HG02623 (cell line): ENCODE data around the gene FICD.

Source experiments
- ATAC-seq: cut with Tn5 transposase; IDR thresholded peaks from one replicate; pipeline ENCODE4 v1.9.1; 2021; ENCODE audit warnings: moderate library complexity; ENCODE audit not compliant: unreplicated experiment

Gene FICD

DNA sequence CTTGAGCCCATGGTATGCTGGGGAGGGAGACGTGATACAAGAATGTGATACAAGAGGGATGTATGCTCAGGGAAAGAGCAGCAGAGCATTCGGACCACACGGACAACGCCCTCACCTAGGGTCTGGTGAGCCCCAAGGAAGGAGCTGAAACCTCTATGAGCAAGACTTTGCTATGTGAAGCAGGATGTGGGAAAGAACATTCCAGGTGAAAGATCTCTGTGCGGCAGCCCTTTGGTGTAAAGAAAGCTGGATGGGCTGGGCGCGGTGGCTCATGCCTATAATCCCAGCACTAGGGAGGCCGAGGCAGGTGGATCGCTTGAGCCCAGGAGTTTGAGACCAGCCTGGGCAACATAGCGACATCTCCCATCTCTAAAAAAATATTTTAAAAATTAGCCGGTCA is 16.9 kb upstream of the FICD start:
- ATAC-seq = no peak

DNA sequence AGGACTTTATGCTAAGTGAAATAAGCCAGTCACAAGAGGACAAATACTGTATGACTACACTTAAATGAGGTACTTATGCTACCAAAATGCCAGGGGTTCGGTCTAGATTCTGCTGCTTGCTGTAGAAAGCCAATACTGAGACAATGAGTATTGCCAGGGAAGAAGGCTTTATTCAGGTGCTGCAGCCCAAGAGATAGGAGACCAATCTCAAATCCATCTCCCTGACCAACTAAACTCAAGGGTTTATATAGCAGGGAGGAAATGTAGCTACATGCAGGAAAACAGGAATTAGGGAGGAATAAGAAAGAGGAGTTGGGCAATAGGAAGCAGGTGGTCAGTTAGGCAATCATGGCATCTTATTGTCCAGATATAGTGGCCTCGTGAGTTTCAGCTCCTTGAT is 12.2 kb upstream of the FICD start:
- ATAC-seq = no peak

DNA sequence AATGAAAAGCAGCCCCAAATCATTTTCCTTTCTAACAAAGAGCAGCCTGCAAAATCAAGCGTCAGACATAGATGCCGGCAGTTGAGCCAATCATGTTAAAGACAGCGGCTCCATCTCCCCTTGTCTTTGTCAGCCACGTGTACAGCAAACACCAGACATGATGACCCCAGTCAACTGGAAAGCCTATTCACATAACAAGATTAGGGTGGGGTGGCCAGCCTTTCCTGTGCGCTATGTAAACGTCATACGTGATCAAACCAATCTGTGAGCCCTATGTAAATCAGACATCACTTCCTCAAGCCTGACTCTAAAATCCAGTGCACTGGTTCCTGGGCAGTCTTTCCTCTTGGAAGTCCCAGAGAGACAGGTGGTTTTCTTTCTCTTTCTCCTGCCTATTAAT is 9.9 kb upstream of the FICD start:
- no peak for ATAC-seq

DNA sequence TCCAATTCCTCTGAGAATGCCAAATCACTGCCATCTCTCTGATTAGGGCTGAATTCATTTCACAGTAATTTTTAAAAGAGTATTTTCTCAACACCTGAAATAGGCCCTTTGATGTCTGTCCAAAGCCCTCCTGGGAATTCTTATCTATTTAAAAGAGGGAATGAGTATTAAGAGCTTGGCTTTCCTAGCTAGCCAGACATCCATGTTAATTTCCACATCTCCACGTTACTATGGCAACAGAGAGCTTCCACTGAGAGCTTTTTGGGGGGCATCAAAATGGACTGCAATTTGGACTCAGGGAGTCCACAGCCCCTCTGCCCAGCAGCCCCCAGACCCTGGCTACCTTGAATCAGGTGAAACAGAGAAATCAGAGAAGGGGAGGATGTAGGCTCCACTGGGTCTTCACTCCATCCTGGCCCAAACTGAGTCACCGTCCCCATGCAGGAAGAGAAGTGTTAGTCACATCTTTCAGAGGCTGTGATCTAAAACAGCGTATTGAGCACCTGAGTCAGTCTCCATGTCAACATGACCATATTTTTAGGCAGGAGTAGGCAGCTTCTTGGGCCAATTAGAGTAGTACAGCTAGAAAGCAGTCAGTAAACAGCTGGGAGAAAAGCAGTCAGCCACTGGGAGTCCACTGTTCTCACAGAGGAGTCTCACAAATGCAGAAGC is 7.0 kb upstream of the FICD start:
- no peak for ATAC-seq

DNA sequence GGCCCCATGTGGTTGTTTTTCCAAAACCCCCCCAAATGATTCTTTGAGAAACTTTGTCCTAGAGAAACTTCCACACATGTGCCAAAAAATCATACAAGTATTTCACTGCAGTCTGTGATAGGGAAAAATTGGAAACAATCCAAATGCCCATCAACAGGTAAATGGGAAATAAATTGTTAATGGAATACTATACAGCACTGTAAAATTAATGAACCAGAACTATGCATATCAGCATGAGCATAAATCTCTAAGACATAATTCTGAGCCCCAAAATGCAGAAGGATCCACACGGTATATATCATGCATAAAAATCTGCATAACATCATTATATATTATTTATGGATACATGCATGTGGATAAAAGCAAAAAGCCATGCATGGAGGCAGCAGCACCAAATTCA is 5.3 kb upstream of the FICD start:
- no peak for ATAC-seq

GRCh38 chr12:108510836-108511235 is 4.2 kb upstream of the FICD start:
- no peak for ATAC-seq

DNA sequence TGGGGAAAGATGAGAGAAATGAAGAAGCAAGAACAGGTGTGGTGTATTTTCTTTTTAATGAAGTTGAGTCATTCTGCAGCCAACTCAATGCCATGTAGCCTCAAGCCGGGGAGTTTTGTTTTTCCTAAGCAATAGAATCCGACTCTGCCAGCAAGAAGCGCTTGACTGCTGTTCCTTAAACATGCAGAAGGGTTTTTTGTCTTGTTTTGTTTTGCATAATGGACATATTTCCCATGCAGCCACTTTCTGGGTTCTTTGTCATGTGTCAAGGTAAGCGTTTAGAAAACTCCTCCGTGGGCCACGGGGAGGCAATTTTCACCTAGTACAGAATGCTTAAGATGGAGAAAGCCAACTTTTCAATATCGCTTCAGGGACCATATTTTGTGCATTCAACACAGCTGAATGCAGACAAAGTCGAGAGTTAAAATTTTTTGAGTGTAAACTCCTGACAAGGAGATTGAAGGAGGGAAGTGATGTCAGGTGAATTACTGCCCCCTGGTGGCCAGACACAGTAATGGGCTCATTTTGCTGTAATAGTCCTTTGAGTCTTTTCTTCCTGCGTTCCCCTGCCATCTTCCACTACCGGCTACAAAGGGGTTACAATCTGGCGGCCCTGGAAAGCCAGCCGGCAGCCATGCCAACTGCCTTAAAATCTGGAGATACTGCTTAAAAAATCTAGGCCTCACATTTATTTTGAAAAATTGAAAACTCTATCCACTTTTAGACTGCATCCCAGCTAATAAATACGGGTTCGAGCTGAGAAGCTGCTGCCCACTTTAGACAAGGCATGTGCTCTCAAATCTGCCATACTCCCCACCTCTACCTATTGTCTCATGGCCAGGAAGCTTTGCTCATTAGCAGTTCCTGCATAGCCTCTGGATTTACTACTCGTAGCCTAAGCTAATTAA is 3.2 kb upstream of the FICD start:
- no peak for ATAC-seq

GRCh38 chr12:108514468-108514972 is 557 bp upstream of the FICD start:
- no peak for ATAC-seq

DNA sequence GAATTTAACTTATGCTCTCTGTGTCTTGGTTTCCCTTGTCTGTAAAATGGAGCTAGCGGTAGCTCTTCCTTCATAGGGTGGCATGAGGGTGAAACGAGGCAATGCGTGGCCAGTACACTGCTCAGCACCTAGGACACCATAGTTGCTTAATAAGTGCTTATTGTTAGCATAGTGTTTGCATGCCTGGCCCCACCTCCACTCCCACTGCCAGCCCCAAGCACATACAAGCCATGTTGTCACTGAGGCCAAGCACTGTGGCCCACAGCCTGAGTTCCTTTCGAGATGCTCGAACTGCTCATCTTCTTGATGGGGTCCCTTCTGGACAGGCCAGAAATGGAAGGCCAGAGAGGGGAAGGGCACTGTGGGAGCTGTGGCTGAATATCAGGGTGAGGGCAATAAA is 839 bp downstream of the FICD start:
- ATAC-seq = no peak

GRCh38 chr12:108516511-108517275 is 1.6 kb downstream of the FICD start:
- ATAC-seq = no peak

- no peak for ATAC-seq
These were observed 2.4 kb downstream of the FICD start for GRCh38 chr12:108517288-108518100.

DNA sequence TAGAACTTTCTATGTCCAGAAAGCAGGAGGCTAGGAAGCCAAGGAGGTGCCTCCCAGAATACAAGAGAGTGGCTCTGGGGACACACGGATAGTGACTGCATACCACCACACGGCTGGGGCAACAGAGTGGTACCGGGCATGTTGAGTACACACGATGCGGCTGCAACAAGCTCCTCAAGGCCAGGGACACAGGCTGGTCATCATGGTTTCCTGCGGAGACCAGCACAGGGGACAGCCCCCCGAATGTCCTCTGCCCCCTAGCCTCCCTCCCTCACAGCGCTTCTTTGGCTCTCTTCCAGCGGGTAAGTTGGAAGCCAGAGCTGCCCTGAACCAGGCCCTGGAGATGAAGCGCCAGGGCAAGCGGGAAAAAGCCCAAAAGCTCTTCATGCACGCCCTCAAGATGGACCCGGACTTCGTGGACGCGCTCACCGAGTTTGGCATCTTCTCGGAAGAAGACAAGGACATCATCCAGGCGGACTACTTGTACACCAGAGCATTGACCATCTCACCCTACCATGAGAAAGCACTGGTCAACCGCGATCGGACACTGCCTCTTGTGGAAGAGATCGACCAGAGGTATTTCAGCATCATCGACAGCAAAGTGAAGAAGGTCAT is 3.1 kb downstream of the FICD start:
- no peak for ATAC-seq

- no peak for ATAC-seq
These were observed 3.8 kb downstream of the FICD start for GRCh38 chr12:108518716-108519496.

DNA sequence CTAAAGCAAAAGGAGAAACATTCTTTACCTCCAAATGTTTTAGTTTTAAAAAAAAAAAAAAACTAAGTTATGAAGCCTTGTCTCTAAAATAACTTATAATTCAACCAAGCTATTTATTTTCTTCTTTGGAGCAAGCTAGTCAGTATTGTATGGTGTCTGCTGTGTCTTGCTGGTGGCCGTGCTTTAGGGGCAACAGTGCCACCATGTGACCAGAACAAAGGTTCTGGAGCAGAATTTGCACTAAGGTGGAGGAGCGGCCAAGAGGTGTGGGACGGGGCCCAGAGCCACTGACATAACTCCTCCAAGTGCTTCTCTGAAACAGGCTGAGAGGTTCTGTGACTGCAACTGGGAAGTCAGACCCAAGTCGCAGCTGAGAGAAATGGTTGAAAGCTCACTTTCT is 4.5 kb downstream of the FICD start:
- no peak for ATAC-seq

GRCh38 chr12:108523365-108523764 is 8.3 kb downstream of the FICD start:
- no peak for ATAC-seq

DNA sequence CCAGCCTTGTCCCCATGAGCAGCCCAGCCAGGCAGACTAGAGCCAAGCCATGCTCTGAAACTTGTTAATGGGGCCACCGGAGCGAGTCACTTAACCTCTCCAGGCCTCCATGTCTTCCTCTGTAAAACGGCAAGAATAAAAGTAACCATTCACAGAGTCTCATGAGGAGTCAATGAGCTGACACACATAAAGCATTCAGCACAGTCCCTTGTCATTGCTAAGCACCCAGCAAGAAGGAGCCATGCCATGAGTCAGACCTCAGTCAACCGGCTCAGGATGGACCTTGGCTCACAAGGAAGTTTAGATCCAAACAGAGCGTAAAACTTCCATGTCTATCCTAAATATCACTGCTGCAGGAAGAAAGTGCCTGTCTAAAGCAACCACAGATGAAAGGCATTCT is 10.6 kb downstream of the FICD start:
- no peak for ATAC-seq

DNA sequence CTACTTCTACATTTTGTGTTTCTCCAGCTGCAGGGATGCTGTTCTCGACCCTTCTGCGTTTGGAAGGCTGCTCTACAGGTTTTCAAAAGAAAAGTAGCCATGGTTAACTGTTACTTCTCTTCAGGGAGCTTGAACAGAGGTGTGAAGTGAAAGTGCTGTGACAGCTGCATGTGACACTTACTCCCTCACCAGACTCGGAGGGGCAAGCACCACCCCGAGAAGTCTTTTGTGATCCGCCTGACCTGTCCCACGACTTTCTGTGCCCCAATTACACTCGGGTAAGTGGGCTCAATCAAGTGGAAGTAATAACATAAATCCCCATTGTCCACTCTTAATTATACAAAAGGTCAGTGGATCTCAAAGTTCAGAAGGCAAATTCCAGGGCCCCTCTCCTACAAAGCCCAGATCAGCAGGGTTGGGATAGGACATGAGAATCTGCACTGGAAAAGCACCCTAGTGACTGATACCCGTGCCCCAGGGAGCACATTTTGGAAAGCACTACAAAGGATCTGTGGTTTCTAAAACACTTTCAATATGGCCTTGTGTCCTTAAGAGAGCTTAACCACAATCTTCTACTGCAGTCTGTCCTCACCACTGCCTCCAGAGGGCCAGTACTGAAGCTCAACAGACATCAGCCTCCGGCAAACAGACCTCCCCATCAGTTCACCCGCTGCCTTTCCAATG is 11.5 kb downstream of the FICD start:
- no peak for ATAC-seq

DNA sequence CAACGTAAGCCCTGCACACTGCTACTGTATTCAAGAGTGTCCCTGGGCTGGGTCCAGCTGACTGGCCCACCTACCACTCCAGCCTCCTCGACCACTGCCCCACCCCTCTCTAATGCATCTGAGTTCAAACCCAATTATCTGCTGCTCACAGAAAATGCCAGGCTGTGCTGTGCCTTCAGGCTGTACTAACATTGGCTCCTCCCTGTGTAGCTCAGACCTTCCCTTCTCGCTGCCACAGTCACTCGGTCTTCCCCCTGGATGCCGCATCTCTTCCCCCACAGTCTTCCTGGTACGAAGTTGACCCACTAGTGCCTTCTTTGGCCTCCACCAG is 12.1 kb downstream of the FICD start:
- ATAC-seq = no peak

DNA sequence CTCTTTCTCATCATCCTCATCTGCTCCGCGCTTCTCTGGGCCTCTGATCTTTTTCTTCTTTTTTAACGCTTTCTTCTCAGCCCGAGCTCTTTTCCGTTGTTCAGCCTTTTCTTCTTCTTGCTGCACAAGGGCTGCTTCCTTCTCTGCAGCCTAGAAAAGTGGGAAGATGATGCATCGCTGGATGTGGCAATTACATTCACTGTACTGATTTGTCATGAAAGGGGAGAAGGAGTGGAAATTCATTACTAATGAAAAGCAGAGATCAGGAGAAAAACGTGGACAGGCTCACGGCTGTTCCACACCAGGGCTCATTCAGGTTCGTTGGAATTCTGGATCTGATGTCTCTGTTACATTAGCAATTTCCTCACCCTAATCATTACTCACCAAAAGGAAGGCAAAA is 15.1 kb downstream of the FICD start:
- ATAC-seq = no peak
